Adrenal gland (tissue), 5 donors: Measurements from ENCODE around the gene CYB5R3.

ENCODE experiments used
- CTCF ChIP-seq, 6 experiments: fragments of 450-650 bp in 4 of 6; fragments of 200-600 bp in 2 of 6; sonication (generic) in 1 of 6; IDR thresholded peaks; 1 replicate in 5 of 6; 2 replicates in 1 of 6; pipeline versions ENCODE4 v1.5.1 to v1.8.0; 2016 to 2021; ENCODE audit warnings: antibody characterized with exemption in 6 of 6, mild to moderate bottlenecking in 2 of 6, moderate library complexity in 1 of 6
- POLR2A ChIP-seq, 2 donors: fragments of 450-650 bp; IDR thresholded peaks; one replicate each; pipeline ENCODE4 v1.6.1; 2017; ENCODE audit warnings: antibody characterized with exemption in 2 of 2, mild to moderate bottlenecking in 2 of 2, moderate library complexity in 1 of 2
- donor health status: DM: no; HTN: no; CAD: no.

- TF ChIP-seq CTCF (IDR thresholded peaks at IDR 0.05): peak in 4 of 6 experiments; percentile 9 to 24 (median 18)
- TF ChIP-seq POLR2A (IDR thresholded peaks at IDR 0.05): peak; percentile 65 to 84
These were observed 34.7 kb downstream of the CYB5R3 start, which contains the start of gene POLDIP3 for GRCh38 chr22:42614312-42615091.
